ENCODE data around the gene SLC44A2.

SLC44A2 gene

DNA sequence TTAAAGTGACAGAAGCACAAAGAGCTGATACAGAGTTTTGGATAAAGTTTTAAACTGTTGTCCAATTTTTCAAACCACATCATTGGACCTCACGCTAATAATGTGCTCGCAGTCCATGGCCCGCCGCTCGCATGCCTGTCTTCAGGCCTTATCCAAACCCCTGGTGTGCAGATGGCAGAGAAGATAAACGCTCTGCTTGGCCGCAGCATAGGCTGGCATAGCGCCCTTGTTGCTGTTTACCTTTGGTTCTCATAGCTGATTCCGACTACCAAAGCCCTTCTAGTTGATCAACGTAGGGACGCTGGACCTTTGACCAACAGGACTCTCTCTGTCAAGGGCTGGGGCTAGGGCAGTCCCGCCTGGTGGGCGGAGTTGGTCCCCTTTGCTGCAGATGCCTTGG is 52.4 kb downstream of the SLC44A2 start:
- Histone ChIP-seq H3K4me1 (ENCODE audit: low read length) (no peaks in the 10 kb centered on the region), H3K4me2 (ENCODE audit: low read length) (no peak overlapping the region), H3K27ac (ENCODE audit: low read length) (no peak overlapping the region), H3K79me2 (ENCODE audit: low read length) (peaks cover 87% of the 10 kb centered on the region), H3K4me3 (ENCODE audit: low read length) (no peak overlapping the region), H3K9ac (ENCODE audit: low read length) (no peak overlapping the region), H3K36me3 (replicated peaks; ENCODE audit: low read depth, low read length) (peaks cover 83% of the 10 kb centered on the region), H3K9me3 (ENCODE audit: insufficient read depth, low read length) (no peaks in the 10 kb centered on the region), H2AFZ (ENCODE audit: low read depth, low read length) (no peak overlapping the region), H4K20me1 (ENCODE audit: insufficient read depth, low read length) (peaks cover 53% of the 10 kb centered on the region), H3K27me3 (ENCODE audit: low read depth, low read length) (no peaks in the 10 kb centered on the region)
- no peak for TF ChIP-seq EZH2phosphoT487 (IDR thresholded peaks at IDR 0.05; ENCODE audit: low read depth)
- TF ChIP-seq, protein P1, sequence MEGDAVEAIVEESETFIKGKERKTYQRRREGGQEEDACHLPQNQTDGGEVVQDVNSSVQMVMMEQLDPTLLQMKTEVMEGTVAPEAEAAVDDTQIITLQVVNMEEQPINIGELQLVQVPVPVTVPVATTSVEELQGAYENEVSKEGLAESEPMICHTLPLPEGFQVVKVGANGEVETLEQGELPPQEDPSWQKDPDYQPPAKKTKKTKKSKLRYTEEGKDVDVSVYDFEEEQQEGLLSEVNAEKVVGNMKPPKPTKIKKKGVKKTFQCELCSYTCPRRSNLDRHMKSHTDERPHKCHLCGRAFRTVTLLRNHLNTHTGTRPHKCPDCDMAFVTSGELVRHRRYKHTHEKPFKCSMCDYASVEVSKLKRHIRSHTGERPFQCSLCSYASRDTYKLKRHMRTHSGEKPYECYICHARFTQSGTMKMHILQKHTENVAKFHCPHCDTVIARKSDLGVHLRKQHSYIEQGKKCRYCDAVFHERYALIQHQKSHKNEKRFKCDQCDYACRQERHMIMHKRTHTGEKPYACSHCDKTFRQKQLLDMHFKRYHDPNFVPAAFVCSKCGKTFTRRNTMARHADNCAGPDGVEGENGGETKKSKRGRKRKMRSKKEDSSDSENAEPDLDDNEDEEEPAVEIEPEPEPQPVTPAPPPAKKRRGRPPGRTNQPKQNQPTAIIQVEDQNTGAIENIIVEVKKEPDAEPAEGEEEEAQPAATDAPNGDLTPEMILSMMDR (IDR thresholded peaks at IDR 0.05; ENCODE audit: low read depth, low read length), result no peak

- Histone ChIP-seq H3K79me2 (ENCODE audit: low read length) (peaks cover 84% of the 10 kb centered on the region), H3K9ac (ENCODE audit: low read length) (no peak overlapping the region), H3K4me2 (ENCODE audit: low read length) (no peak overlapping the region), H2AFZ (ENCODE audit: low read depth, low read length) (no peak overlapping the region), H3K27me3 (ENCODE audit: low read depth, low read length) (no peaks in the 10 kb centered on the region), H3K27ac (ENCODE audit: low read length) (no peak overlapping the region), H3K4me3 (ENCODE audit: low read length) (no peak overlapping the region), H4K20me1 (ENCODE audit: insufficient read depth, low read length) (peaks cover 43% of the 10 kb centered on the region), H3K4me1 (ENCODE audit: low read length) (no peaks in the 10 kb centered on the region), H3K36me3 (replicated peaks; ENCODE audit: low read depth, low read length) (peaks cover 84% of the 10 kb centered on the region), H3K9me3 (ENCODE audit: insufficient read depth, low read length) (no peaks in the 10 kb centered on the region)
- TF ChIP-seq, protein P1 (IDR thresholded peaks at IDR 0.05; ENCODE audit: low read depth, low read length), result no peak
- TF ChIP-seq EZH2phosphoT487 (IDR thresholded peaks at IDR 0.05; ENCODE audit: low read depth), result no peak
These were observed 53.5 kb downstream of the SLC44A2 start for GRCh38 chr19:10678813-10679212.

GRCh38 chr19:10679743-10680142 is 54.4 kb downstream of the SLC44A2 start:
- no peak for TF ChIP-seq EZH2phosphoT487 (IDR thresholded peaks at IDR 0.05; ENCODE audit: low read depth)
- TF ChIP-seq, protein P1 (IDR thresholded peaks at IDR 0.05; ENCODE audit: low read depth, low read length), result no peak
- H3K9me3 ChIP-seq (ENCODE audit: insufficient read depth, low read length), result no peaks in the 10 kb centered on the region
- H3K27ac ChIP-seq (ENCODE audit: low read length), result no peak overlapping the region
- no peak overlapping the region for H2AFZ ChIP-seq (ENCODE audit: low read depth, low read length)
- H3K4me1 ChIP-seq (ENCODE audit: low read length), result no peaks in the 10 kb centered on the region
- H4K20me1 ChIP-seq (ENCODE audit: insufficient read depth, low read length), result peaks cover 45% of the 10 kb centered on the region
- H3K9ac ChIP-seq (ENCODE audit: low read length), result no peak overlapping the region
- H3K4me2 ChIP-seq (ENCODE audit: low read length), result no peak overlapping the region
- no peak overlapping the region for H3K4me3 ChIP-seq (ENCODE audit: low read length)
- peaks cover 79% of the 10 kb centered on the region for H3K79me2 ChIP-seq (ENCODE audit: low read length)
- peaks cover 90% of the 10 kb centered on the region for H3K36me3 ChIP-seq (replicated peaks; ENCODE audit: low read depth, low read length)
- H3K27me3 ChIP-seq (ENCODE audit: low read depth, low read length), result no peaks in the 10 kb centered on the region

GRCh38 chr19:10680545-10681135 is 55.3 kb downstream of the SLC44A2 start:
- H3K27ac ChIP-seq (ENCODE audit: low read length), result no peak overlapping the region
- no peaks in the 10 kb centered on the region for H3K9me3 ChIP-seq (ENCODE audit: insufficient read depth, low read length)
- no peak overlapping the region for H3K9ac ChIP-seq (ENCODE audit: low read length)
- no peaks in the 10 kb centered on the region for H3K4me1 ChIP-seq (ENCODE audit: low read length)
- H3K4me2 ChIP-seq (ENCODE audit: low read length), result no peak overlapping the region
- H4K20me1 ChIP-seq (ENCODE audit: insufficient read depth, low read length), result peaks cover 42% of the 10 kb centered on the region
- H3K27me3 ChIP-seq (ENCODE audit: low read depth, low read length), result no peaks in the 10 kb centered on the region
- no peak overlapping the region for H2AFZ ChIP-seq (ENCODE audit: low read depth, low read length)
- no peak for TF ChIP-seq EZH2phosphoT487 (IDR thresholded peaks at IDR 0.05; ENCODE audit: low read depth)
- TF ChIP-seq, protein P1 (IDR thresholded peaks at IDR 0.05; ENCODE audit: low read depth, low read length), result no peak
- H3K79me2 ChIP-seq (ENCODE audit: low read length), result peaks cover 76% of the 10 kb centered on the region
- H3K4me3 ChIP-seq (ENCODE audit: low read length), result no peak overlapping the region
- H3K36me3 ChIP-seq (replicated peaks; ENCODE audit: low read depth, low read length), result peaks cover 91% of the 10 kb centered on the region
